Measurements from ENCODE around the gene SLC5A6. TPM values are rescaled to one million over a fixed set of nuclear protein-coding genes. Genes with fewer than 3 reads are reported as not detected.

SLC5A6 gene
- total and polyA plus RNA-seq, 2 donors (not counting 1 experiment from before 2014, with no cell fraction given) = 50.8 to 52.6 TPM

GRCh38 chr2:27255187-27255586 lies 43.1 kb upstream of the SLC5A6 start:
- ChIA-PET CTCF (no interaction called here), POLR2A (no interaction called here)
- no peaks in the 10 kb centered on the region for H3K79me2 ChIP-seq (ENCODE audit: control insufficient read depth, insufficient read depth, low read length)
- no peaks in the 10 kb centered on the region for H3K36me3 ChIP-seq (replicated peaks in 1 of 2; ENCODE audit: control extremely low read depth in 1 of 2, control insufficient read depth in 1 of 2, extremely low read depth in 1 of 2, insufficient read depth in 2 of 2, low read length in 1 of 2)
- ATAC-seq (ENCODE audit: low read depth) (no peak), DNase-seq (no peak)
- H3K4me2 ChIP-seq (replicated peaks; ENCODE audit: low read depth, low read length, poor library complexity, severe bottlenecking) = no peak overlapping the region
- no peaks in the 10 kb centered on the region for H4K20me1 ChIP-seq (ENCODE audit: control insufficient read depth, insufficient read depth, low read length, poor library complexity, severe bottlenecking)
- peaks cover 0 to 62% (median 16%) of the 10 kb centered on the region in 4 experiments for H3K27me3 ChIP-seq (replicated peaks in 1 of 4; ENCODE audit: control extremely low read depth in 1 of 4, control insufficient read depth in 3 of 4, insufficient read depth in 4 of 4, low read length in 3 of 4)
- TF ChIP-seq, protein P1, sequence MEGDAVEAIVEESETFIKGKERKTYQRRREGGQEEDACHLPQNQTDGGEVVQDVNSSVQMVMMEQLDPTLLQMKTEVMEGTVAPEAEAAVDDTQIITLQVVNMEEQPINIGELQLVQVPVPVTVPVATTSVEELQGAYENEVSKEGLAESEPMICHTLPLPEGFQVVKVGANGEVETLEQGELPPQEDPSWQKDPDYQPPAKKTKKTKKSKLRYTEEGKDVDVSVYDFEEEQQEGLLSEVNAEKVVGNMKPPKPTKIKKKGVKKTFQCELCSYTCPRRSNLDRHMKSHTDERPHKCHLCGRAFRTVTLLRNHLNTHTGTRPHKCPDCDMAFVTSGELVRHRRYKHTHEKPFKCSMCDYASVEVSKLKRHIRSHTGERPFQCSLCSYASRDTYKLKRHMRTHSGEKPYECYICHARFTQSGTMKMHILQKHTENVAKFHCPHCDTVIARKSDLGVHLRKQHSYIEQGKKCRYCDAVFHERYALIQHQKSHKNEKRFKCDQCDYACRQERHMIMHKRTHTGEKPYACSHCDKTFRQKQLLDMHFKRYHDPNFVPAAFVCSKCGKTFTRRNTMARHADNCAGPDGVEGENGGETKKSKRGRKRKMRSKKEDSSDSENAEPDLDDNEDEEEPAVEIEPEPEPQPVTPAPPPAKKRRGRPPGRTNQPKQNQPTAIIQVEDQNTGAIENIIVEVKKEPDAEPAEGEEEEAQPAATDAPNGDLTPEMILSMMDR (IDR thresholded peaks at IDR 0.05) = no peak
- TF ChIP-seq EZH2 (IDR thresholded peaks at IDR 0.05; ENCODE audit: borderline replicate concordance, insufficient read depth, low read depth, low read length, poor library complexity, severe bottlenecking) = no peak
- WGBS (ENCODE audit: insufficient coverage) = 79% methylated on average over 12 of the region's 13 CpGs
- H3K9me3 ChIP-seq (ENCODE audit: control extremely low read depth in 1 of 3, control insufficient read depth in 2 of 3, insufficient read depth in 1 of 3, low read length in 2 of 3) = peaks cover 0 to 6% (median 0%) of the 10 kb centered on the region in 3 donors
- intact Hi-C loops (cut with micrococcal nuclease) = no loop called here
- peaks cover 0 to 3% of the 10 kb centered on the region in 2 donors for H3K4me1 ChIP-seq (ENCODE audit: control insufficient read depth in 2 of 2, insufficient read depth in 2 of 2, low read length in 2 of 2)
- H2AFZ ChIP-seq (ENCODE audit: insufficient read depth, low read depth, low read length, poor library complexity, severe bottlenecking) = no peak overlapping the region
- Mint-ChIP-seq H3K4me1 (no peaks in the 10 kb centered on the region), H3K9me3 (ENCODE audit: insufficient read depth) (no peaks in the 10 kb centered on the region), H3K27ac (no peak overlapping the region), H3K27me3 (peaks cover 64% of the 10 kb centered on the region), H3K4me3 (no peak overlapping the region)
- H3K9ac ChIP-seq (ENCODE audit: low read length) = no peak overlapping the region
- H3K4me3 ChIP-seq (ENCODE audit: control extremely low read depth in 1 of 5, extremely low read depth in 1 of 5, insufficient read depth in 1 of 5, low read depth in 2 of 5, low read length in 4 of 5) = no peak overlapping the region
- no peak overlapping the region for H3K27ac ChIP-seq (ENCODE audit: low read length in 2 of 2)

GRCh38 chr2:27251766-27252165 lies 39.7 kb upstream of the SLC5A6 start:
- WGBS (ENCODE audit: insufficient coverage) = 77% methylated on average over 9 of the region's 13 CpGs
- H3K4me1 Mint-ChIP-seq = no peaks in the 10 kb centered on the region
- no peak for TF ChIP-seq EZH2 (IDR thresholded peaks at IDR 0.05; ENCODE audit: borderline replicate concordance, insufficient read depth, low read depth, low read length, poor library complexity, severe bottlenecking)
- no peaks in the 10 kb centered on the region for H3K79me2 ChIP-seq (ENCODE audit: control insufficient read depth, insufficient read depth, low read length)
- intact Hi-C loops (cut with micrococcal nuclease) = no loop called here
- no peak overlapping the region for H3K4me2 ChIP-seq (replicated peaks; ENCODE audit: low read depth, low read length, poor library complexity, severe bottlenecking)
- no peak for DNase-seq
- H3K27me3 Mint-ChIP-seq = peaks cover 51% of the 10 kb centered on the region
- H3K9me3 Mint-ChIP-seq (ENCODE audit: insufficient read depth) = no peaks in the 10 kb centered on the region
- H3K4me3 Mint-ChIP-seq = no peak overlapping the region
- CTCF ChIA-PET = interaction anchor here (0.9 to 1.9 kb wide), 2 partner anchors 28 to 59 kb away, joined by 3 to 10 read pairs; no protein-coding TSS in a partner anchor
- H3K27ac Mint-ChIP-seq = no peak overlapping the region
- H4K20me1 ChIP-seq (ENCODE audit: control insufficient read depth, insufficient read depth, low read length, poor library complexity, severe bottlenecking) = no peaks in the 10 kb centered on the region
- POLR2A ChIA-PET = no interaction called here
- no peak overlapping the region for H3K4me3 ChIP-seq (ENCODE audit: control extremely low read depth in 1 of 5, extremely low read depth in 1 of 5, insufficient read depth in 1 of 5, low read depth in 2 of 5, low read length in 4 of 5)
- H3K4me1 ChIP-seq (ENCODE audit: control insufficient read depth in 2 of 2, insufficient read depth in 2 of 2, low read length in 2 of 2) = peaks cover 0 to 5% of the 10 kb centered on the region in 2 donors
- H3K27me3 ChIP-seq (replicated peaks in 1 of 4; ENCODE audit: control extremely low read depth in 1 of 4, control insufficient read depth in 3 of 4, insufficient read depth in 4 of 4, low read length in 3 of 4) = peaks cover 0 to 42% (median 12%) of the 10 kb centered on the region in 4 experiments
- peaks cover 0 to 4% (median 0%) of the 10 kb centered on the region in 3 donors for H3K9me3 ChIP-seq (ENCODE audit: control extremely low read depth in 1 of 3, control insufficient read depth in 2 of 3, insufficient read depth in 1 of 3, low read length in 2 of 3)
- no peak for ATAC-seq (ENCODE audit: low read depth)
- H3K27ac ChIP-seq (ENCODE audit: low read length in 2 of 2) = no peak overlapping the region
- no peak overlapping the region for H3K9ac ChIP-seq (ENCODE audit: low read length)
- H2AFZ ChIP-seq (ENCODE audit: insufficient read depth, low read depth, low read length, poor library complexity, severe bottlenecking) = no peak overlapping the region
- no peaks in the 10 kb centered on the region for H3K36me3 ChIP-seq (replicated peaks in 1 of 2; ENCODE audit: control extremely low read depth in 1 of 2, control insufficient read depth in 1 of 2, extremely low read depth in 1 of 2, insufficient read depth in 2 of 2, low read length in 1 of 2)

Measured in B cell (primary cell).